ENCODE data around the gene SPIRE2. TPM values are rescaled to one million over a fixed set of nuclear protein-coding genes. Genes with fewer than 3 reads are reported as not detected.
"Not testable (repeated sequence)": the region's sequence is repeated elsewhere in the genome, so short reads cannot be mapped to it uniquely, and the experiment has no call there.

Gene SPIRE2
- total and polyA plus RNA-seq, 9 donors = 0.95 to 28.7 (median 2.9) TPM

DNA sequence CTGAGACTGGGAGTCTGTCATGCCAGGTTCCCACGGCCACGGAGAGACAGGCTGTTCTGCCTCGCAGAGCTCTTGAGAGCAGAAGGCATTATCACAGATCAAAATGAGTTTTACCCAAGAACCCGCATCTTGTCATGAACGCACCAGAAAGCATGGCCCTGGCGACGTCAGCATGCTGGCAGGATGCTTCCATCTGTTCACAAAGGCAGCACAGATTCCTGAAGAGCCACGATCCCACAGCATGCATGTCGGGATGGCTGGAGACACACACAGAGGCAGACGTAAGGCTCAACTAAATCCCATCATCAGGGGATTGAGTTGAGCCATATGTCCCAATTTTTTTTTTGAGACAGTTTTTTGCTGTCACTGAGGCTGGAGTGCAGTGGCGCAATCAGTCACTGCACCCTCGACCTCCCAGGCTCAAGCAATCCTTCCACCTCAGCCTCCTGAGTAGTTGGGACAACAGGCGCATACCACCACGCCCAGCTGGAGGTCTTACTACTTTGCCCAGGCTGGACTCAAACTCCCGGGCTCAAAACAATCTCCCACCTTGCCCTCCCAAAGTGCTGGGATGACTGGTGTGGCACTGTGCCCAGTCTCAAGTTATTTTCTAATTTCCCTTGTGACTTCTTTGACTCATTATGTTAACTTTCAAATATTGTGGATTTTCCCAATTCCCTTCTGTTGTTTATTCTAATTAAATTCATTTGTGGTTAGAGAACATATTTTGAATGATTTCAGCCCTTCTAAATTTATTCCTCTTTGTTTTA is 23.0 kb upstream of the SPIRE2 start:
- intact Hi-C loops (cut with DNase I) = no loop called here
- Histone ChIP-seq H3K4me3 (no peak overlapping the region), H3K27ac (no peak overlapping the region), H3K36me3 (no peaks in the 10 kb centered on the region), H3K27me3 (no peaks in the 10 kb centered on the region), H3K9me3 (no peaks in the 10 kb centered on the region), H3K4me1 (ENCODE audit: insufficient read depth) (no peaks in the 10 kb centered on the region)
- 74 to 78% (median 74%) methylated on average over 15 of the region's 15 CpGs for WGBS, 3 donors
- TF ChIP-seq EP300 (IDR thresholded peaks at IDR 0.05) (no peak), POLR2A (IDR thresholded peaks at IDR 0.05) (no peak)
- TF ChIP-seq, protein P1, sequence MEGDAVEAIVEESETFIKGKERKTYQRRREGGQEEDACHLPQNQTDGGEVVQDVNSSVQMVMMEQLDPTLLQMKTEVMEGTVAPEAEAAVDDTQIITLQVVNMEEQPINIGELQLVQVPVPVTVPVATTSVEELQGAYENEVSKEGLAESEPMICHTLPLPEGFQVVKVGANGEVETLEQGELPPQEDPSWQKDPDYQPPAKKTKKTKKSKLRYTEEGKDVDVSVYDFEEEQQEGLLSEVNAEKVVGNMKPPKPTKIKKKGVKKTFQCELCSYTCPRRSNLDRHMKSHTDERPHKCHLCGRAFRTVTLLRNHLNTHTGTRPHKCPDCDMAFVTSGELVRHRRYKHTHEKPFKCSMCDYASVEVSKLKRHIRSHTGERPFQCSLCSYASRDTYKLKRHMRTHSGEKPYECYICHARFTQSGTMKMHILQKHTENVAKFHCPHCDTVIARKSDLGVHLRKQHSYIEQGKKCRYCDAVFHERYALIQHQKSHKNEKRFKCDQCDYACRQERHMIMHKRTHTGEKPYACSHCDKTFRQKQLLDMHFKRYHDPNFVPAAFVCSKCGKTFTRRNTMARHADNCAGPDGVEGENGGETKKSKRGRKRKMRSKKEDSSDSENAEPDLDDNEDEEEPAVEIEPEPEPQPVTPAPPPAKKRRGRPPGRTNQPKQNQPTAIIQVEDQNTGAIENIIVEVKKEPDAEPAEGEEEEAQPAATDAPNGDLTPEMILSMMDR (IDR thresholded peaks at IDR 0.05) = no peak
- no peak for DNase-seq

DNA sequence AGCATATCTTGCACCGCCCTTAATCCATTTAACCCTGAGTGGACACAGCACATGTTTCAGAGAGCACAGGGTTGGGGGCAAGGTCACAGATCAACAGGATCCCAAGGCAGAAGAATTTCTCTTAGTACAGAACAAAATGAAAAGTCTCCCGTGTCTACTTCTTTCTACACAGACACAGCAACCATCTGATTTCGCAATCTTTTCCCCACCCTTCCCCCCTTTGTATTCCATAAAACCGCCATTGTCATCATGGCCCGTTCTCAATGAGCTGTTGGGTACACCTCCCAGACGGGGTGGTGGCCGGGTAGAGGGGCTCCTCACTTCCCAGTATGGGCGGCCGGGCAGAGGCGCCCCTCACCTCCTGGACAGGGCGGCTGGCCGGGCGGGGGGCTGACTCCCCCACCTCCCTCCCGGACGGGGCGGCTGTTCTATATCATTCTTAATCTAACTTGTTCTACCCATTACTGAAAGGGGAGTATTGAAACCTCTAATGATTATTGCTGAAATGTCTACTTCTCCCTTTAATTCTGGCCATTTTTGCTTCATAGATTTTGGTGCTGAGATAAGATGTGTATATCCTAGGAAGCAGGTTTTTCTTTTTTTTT is 21.6 kb upstream of the SPIRE2 start:
- WGBS, 3 donors = 77 to 88% (median 86%) methylated on average over 15 to 16 of the region's 16 CpGs
- H3K27me3 ChIP-seq; H3K9me3 ChIP-seq; H3K4me1 ChIP-seq (ENCODE audit: insufficient read depth); H3K36me3 ChIP-seq; H3K27ac ChIP-seq; intact Hi-C loops (cut with DNase I); H3K4me3 ChIP-seq; DNase-seq: not testable (repeated sequence)

DNA sequence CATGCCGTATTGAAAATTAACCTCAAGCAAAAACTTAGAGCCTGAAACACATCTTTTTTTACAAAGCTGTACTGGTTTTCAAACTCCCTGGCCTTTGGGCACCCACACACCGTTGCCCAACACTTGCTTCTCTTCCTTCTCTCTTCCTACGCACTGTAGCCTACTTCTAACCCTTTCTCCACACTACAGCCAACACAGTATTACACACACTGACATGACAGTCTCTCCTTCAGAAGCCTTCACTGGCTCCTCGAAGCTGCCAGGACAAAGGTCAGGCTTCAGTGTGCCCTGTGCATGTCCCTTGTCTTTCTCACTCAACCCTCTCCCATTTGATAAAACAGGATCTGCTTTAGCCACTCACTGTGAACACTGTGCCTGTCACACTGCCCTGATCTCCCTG is 19.8 kb upstream of the SPIRE2 start:
- WGBS, 3 donors = 69 to 91% (median 71%) methylated on average over 3 to 4 of the region's 4 CpGs

DNA sequence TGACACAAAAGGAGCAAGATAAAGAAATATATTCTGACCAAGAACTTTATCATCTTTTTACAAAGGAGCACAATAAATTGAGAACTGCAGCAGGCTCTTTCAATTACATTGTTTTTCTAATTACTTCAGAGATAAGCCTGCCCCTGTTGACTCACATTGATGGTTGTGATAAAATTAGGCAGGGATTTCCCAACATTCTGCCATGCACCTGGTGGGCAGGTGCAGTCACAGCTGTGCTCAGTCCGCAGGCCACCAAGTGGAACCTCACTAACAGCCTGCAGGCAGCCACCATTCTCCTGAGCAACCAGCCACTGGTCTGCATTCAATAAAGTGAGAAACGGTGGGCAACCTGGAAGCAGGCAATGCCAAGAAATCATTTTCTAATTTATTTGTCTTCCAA is 17.0 kb upstream of the SPIRE2 start:
- intact Hi-C loops (cut with DNase I) = no loop called here
- TF ChIP-seq, protein P1 (IDR thresholded peaks at IDR 0.05) = no peak
- TF ChIP-seq EP300 (IDR thresholded peaks at IDR 0.05) (no peak), POLR2A (IDR thresholded peaks at IDR 0.05) (no peak)
- H3K9me3 ChIP-seq = no peaks in the 10 kb centered on the region
- no peaks in the 10 kb centered on the region for H3K36me3 ChIP-seq
- no peak overlapping the region for H3K4me3 ChIP-seq
- no peaks in the 10 kb centered on the region for H3K27me3 ChIP-seq
- WGBS, 3 donors = 75 to 82% (median 78%) methylated on average over 2 of the region's 2 CpGs
- no peak overlapping the region for H3K27ac ChIP-seq
- DNase-seq = no peak
- H3K4me1 ChIP-seq (ENCODE audit: insufficient read depth) = peaks cover 3% of the 10 kb centered on the region

More for the DNA sequence above, 19.8 kb upstream of the SPIRE2 start:
- H3K9me3 ChIP-seq = no peaks in the 10 kb centered on the region
- no peak overlapping the region for H3K4me3 ChIP-seq
- H3K4me1 ChIP-seq (ENCODE audit: insufficient read depth) = no peaks in the 10 kb centered on the region
- no peaks in the 10 kb centered on the region for H3K36me3 ChIP-seq
- no peak for DNase-seq
- intact Hi-C loops (cut with DNase I) = no loop called here
- TF ChIP-seq POLR2A (IDR thresholded peaks at IDR 0.05) (no peak), EP300 (IDR thresholded peaks at IDR 0.05) (no peak)
- TF ChIP-seq, protein P1 (IDR thresholded peaks at IDR 0.05) = no peak
- no peak overlapping the region for H3K27ac ChIP-seq
- H3K27me3 ChIP-seq = no peaks in the 10 kb centered on the region
